ENCODE data around the gene EFCAB5.

EFCAB5 gene

DNA sequence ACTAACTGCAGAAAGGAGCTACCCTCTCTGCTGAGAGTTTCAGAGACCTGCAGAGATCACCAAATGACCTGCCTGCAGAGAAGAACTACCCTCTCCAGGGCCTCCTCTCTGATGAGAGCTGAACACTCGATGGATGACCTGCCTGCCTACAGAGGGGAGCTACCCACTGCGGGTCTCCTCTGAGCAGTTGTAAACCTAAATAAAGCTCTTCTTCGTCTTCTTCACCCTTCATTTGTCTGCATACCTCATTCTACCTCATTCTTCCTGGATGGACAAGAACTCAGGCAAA, 35.6 kb upstream of the EFCAB5 start:
- Histone ChIP-seq H3K27me3 (ENCODE audit: insufficient read depth, low read depth) (no peaks in the 10 kb centered on the region), H3K36me3 (ENCODE audit: insufficient read depth) (no peaks in the 10 kb centered on the region), H3K4me2 (no peak overlapping the region), H2AFZ (ENCODE audit: low read depth) (no peak overlapping the region), H3K4me1 (ENCODE audit: low read depth, poor library complexity, severe bottlenecking) (no peaks in the 10 kb centered on the region), H3K4me3 (IDR thresholded peaks at IDR 0.05; ENCODE audit: insufficient read depth, low read depth, low read length) (no peak overlapping the region), H3K79me2 (ENCODE audit: insufficient read depth, low read depth) (peaks cover 38% of the 10 kb centered on the region; the same call in 1 of the 2 replicates), H3K27ac (no peak overlapping the region), H3K9ac (no peak overlapping the region), H4K20me1 (ENCODE audit: insufficient read depth) (no peaks in the 10 kb centered on the region)
- TF ChIP-seq, protein P1, sequence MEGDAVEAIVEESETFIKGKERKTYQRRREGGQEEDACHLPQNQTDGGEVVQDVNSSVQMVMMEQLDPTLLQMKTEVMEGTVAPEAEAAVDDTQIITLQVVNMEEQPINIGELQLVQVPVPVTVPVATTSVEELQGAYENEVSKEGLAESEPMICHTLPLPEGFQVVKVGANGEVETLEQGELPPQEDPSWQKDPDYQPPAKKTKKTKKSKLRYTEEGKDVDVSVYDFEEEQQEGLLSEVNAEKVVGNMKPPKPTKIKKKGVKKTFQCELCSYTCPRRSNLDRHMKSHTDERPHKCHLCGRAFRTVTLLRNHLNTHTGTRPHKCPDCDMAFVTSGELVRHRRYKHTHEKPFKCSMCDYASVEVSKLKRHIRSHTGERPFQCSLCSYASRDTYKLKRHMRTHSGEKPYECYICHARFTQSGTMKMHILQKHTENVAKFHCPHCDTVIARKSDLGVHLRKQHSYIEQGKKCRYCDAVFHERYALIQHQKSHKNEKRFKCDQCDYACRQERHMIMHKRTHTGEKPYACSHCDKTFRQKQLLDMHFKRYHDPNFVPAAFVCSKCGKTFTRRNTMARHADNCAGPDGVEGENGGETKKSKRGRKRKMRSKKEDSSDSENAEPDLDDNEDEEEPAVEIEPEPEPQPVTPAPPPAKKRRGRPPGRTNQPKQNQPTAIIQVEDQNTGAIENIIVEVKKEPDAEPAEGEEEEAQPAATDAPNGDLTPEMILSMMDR (conservative IDR thresholded peaks at IDR 0.05; ENCODE audit: low read depth, low read length): no peak

DNA sequence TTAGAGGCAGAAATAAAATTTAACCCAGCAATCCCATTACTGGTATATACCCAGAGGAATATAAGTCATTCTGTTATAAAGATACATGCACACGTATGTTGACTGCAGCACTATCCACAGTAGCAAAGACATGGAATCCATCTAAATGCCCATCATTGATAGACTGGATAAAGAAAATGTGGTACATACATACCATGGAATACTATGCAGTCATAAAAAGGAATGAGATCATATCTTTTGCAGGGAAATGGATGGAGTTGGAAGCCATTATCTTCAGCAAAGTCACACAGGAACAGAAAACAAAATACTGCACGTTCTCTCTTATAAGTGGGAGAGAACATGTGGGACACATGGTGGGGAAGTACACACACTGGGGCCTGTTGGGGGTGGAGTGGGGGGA, 34.5 kb upstream of the EFCAB5 start:
- TF ChIP-seq, protein P1 (conservative IDR thresholded peaks at IDR 0.05; ENCODE audit: low read depth, low read length): no peak
- H3K79me2 ChIP-seq (ENCODE audit: insufficient read depth, low read depth): peaks cover 33% of the 10 kb centered on the region; the same call in 1 of the 2 replicates
- H3K36me3 ChIP-seq (ENCODE audit: insufficient read depth): no peaks in the 10 kb centered on the region
- H3K9ac ChIP-seq: no peak overlapping the region
- no peak overlapping the region for H3K27ac ChIP-seq
- no peaks in the 10 kb centered on the region for H4K20me1 ChIP-seq (ENCODE audit: insufficient read depth)
- no peak overlapping the region for H3K4me3 ChIP-seq (IDR thresholded peaks at IDR 0.05; ENCODE audit: insufficient read depth, low read depth, low read length)
- no peaks in the 10 kb centered on the region for H3K27me3 ChIP-seq (ENCODE audit: insufficient read depth, low read depth)
- no peaks in the 10 kb centered on the region for H3K4me1 ChIP-seq (ENCODE audit: low read depth, poor library complexity, severe bottlenecking)
- no peak overlapping the region for H2AFZ ChIP-seq (ENCODE audit: low read depth)
- H3K4me2 ChIP-seq: no peak overlapping the region

DNA sequence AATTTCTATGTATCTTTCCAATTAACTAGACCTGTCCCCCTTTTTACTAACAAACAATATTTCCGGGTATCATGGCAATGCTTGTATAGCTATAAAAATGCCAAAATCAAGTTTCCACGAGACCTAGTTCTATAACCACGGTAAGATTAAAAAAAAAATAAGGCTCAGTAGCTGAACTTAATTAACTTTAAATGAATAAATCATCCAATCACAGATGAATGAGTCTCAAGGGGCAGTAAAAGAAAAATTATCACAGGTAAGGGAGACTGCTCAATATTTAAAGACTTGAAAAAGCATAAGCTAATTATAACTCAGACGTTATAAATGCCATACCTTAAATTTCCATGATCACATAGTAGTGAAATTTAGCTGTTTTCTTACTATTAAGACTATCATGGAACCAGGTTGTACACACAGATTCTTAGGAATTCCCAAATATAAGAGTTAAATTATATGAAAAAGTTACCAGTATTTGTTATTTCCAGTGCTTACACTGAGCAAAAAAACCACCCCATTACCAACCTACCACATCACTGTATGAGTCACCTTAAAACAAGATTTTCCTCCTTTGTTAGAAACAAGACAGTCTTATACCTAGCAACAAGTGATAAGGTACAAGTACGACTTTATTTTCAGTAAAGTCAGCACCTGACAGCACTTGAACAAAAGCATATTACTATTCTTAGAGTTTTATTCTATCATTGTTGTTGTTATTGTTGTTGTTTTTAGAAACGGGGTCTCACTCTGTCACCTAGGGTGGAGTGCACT, 32.0 kb upstream of the EFCAB5 start:
- Histone ChIP-seq H3K4me2 (no peak overlapping the region), H3K27me3 (ENCODE audit: insufficient read depth, low read depth) (no peaks in the 10 kb centered on the region), H3K79me2 (ENCODE audit: insufficient read depth, low read depth) (peaks cover 16% of the 10 kb centered on the region; the same call in 1 of the 2 replicates), H3K4me3 (IDR thresholded peaks at IDR 0.05; ENCODE audit: insufficient read depth, low read depth, low read length) (no peak overlapping the region), H3K9ac (no peak overlapping the region), H3K4me1 (ENCODE audit: low read depth, poor library complexity, severe bottlenecking) (peaks cover 8% of the 10 kb centered on the region), H3K27ac (no peak overlapping the region), H4K20me1 (ENCODE audit: insufficient read depth) (no peaks in the 10 kb centered on the region), H3K36me3 (ENCODE audit: insufficient read depth) (no peaks in the 10 kb centered on the region), H2AFZ (ENCODE audit: low read depth) (no peak overlapping the region)
- TF ChIP-seq, protein P1 (conservative IDR thresholded peaks at IDR 0.05; ENCODE audit: low read depth, low read length): no peak

DNA sequence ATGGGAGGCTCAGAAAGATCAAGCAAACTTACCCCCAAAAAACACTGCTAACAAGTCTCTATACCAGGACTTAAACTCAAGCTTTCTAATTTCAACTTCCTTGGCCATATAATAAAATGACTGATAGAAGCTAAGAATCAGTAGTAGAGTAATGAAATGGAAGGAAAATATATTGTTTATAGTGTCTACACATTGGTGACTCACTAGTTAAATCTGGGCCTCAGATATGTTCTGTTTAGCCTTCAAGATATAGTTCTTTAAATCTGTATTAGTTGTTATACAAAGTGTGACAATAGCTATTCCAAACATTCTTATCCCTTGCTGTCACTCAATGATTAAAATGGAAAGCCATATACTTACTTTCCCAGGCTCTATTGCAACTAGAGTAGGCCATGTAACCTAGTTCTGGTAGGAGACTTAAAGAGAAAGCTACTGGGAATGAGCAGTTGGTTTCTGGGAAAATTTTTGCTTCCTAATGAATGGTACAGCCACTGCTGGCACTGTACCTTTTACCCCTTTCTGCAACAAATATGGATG, 29.7 kb upstream of the EFCAB5 start:
- H3K27ac ChIP-seq: no peak overlapping the region
- H3K36me3 ChIP-seq (ENCODE audit: insufficient read depth): no peaks in the 10 kb centered on the region
- no peak overlapping the region for H3K4me3 ChIP-seq (IDR thresholded peaks at IDR 0.05; ENCODE audit: insufficient read depth, low read depth, low read length)
- H2AFZ ChIP-seq (ENCODE audit: low read depth): no peak overlapping the region
- TF ChIP-seq, protein P1 (conservative IDR thresholded peaks at IDR 0.05; ENCODE audit: low read depth, low read length): no peak
- H3K4me2 ChIP-seq: no peak overlapping the region
- no peaks in the 10 kb centered on the region for H3K27me3 ChIP-seq (ENCODE audit: insufficient read depth, low read depth)
- peaks cover 3% of the 10 kb centered on the region; the same call in 1 of the 2 replicates for H3K79me2 ChIP-seq (ENCODE audit: insufficient read depth, low read depth)
- H4K20me1 ChIP-seq (ENCODE audit: insufficient read depth): no peaks in the 10 kb centered on the region
- no peak overlapping the region for H3K9ac ChIP-seq
- H3K4me1 ChIP-seq (ENCODE audit: low read depth, poor library complexity, severe bottlenecking): peaks cover 20% of the 10 kb centered on the region
